Activated CD4-positive, alpha-beta memory T cell treated with anti-CD3 and anti-CD28 coated beads for 36 hours (primary cell): Measurements from ENCODE around the gene TPM4. TPM values are rescaled to one million over a fixed set of nuclear protein-coding genes. Genes with fewer than 3 reads are reported as not detected.

Experiments
- total RNA-seq, 2 experiments: library from RNA; stranded (reverse); gene quantifications; one replicate each; pipeline ENCODE4 v1.2.3, GENCODE V29; 2021

Gene TPM4
- total RNA-seq, 2 experiments from 2014 or later, result 497 to 515 TPM

Other genes with a start within 250 kb of the TPM4 start
- gene CYP4F2, start 178.4 kb upstream of the TPM4 start, total RNA-seq, result not detected
- not detected for gene CYP4F11, start 142.0 kb upstream of the TPM4 start, total RNA-seq
- not detected for gene OR10H4, start 127.5 kb upstream of the TPM4 start, total RNA-seq
- 100 to 1,000 TPM; 146 to 154 TPM for gene RAB8A, start 35.4 kb downstream of the TPM4 start, total RNA-seq
- 10 to 100 TPM; 23.6 to 26.1 TPM for gene HSH2D, start 67.2 kb downstream of the TPM4 start, total RNA-seq
- not detected for gene CIB3, start 97.0 kb downstream of the TPM4 start, total RNA-seq
- 10 to 100 TPM; 43.8 to 44.3 TPM for gene FAM32A, start 108.9 kb downstream of the TPM4 start, total RNA-seq
- 100 to 1,000 TPM; 100 to 113 TPM for gene AP1M1, start 121.4 kb downstream of the TPM4 start, total RNA-seq
- gene KLF2, start 248.3 kb downstream of the TPM4 start, total RNA-seq, result 1 to 10 TPM; 1.7 TPM